ENCODE measurements around the gene ETV4.
"Not testable (repeated sequence)": the region's sequence is repeated elsewhere in the genome, so short reads cannot be mapped to it uniquely, and the experiment has no call there.

The ETV4 gene

GRCh38 chr17:43509440-43509839 is 36.7 kb downstream of the ETV4 start:
- not testable (repeated sequence) for DNase-seq

- no peak for DNase-seq
Measured at GRCh38 chr17:43490621-43491020, 55.5 kb downstream of the ETV4 start.

GRCh38 chr17:43483674-43484551 is 62.2 kb downstream of the ETV4 start, which contains the start of gene DHX8:
TSS of gene DHX8 (plus strand) at chr17:43483975. CDS start at chr17:43484038, 63 bp downstream.
- DNase-seq = peak; percentile 99

GRCh38 chr17:43482103-43483012 is 63.8 kb downstream of the ETV4 start:
- DNase-seq = no peak

GRCh38 chr17:43479948-43480347 is 66.2 kb downstream of the ETV4 start:
- DNase-seq = no peak
